Lung (tissue), 12 donors: Measurements from ENCODE around the gene RPL27A. TPM values are rescaled to one million over a fixed set of nuclear protein-coding genes. Genes with fewer than 3 reads are reported as not detected.

Experiments
- ATAC-seq: fragments of 200-7000 bp; cut with Tn5 transposase; one replicate; pipeline ENCODE4 v1.9.1; 2020; ENCODE audit warnings: moderate number of reproducible peaks; ENCODE audit not compliant: insufficient read depth, low FRiP score
- DNase-seq, 3 donors: peaks; one replicate each; pipeline ENCODE4 v3.0.0-alpha.2; 2013 to 2017
- H3K27ac ChIP-seq, 2 donors: one replicate each; pipeline ENCODE4 v1.5.1; 2013; ENCODE audit warnings: mild to moderate bottlenecking in 2 of 2, moderate library complexity in 2 of 2, control low read depth in 1 of 2, inconsistent platforms in 1 of 2, low read depth in 1 of 2, low read length in 1 of 2
- H3K27me3 ChIP-seq, 3 donors: one replicate each; pipeline ENCODE4 v1.5.1; 2013; ENCODE audit warnings: low read length in 2 of 3; ENCODE audit not compliant: control insufficient read depth in 3 of 3, insufficient read depth in 3 of 3
- H3K36me3 ChIP-seq, 4 donors: one replicate each; pipeline ENCODE4 v1.5.1; 2013; ENCODE audit warnings: low read length in 4 of 4, mild to moderate bottlenecking in 1 of 4, moderate library complexity in 1 of 4; ENCODE audit not compliant: control insufficient read depth in 4 of 4, insufficient read depth in 4 of 4
- H3K4me1 ChIP-seq, 5 donors: one replicate each; pipeline ENCODE4 v1.5.1; 2013; ENCODE audit warnings: low read length in 5 of 5, mild to moderate bottlenecking in 2 of 5, moderate library complexity in 1 of 5; ENCODE audit not compliant: control insufficient read depth in 5 of 5, insufficient read depth in 5 of 5
- H3K4me3 ChIP-seq: one replicate; pipeline ENCODE4 v1.5.1; 2013; ENCODE audit warnings: mild to moderate bottlenecking, control low read depth, moderate library complexity
- H3K9ac ChIP-seq, 2 donors: one replicate each; pipeline ENCODE4 v1.5.1; 2013; ENCODE audit warnings: low read length in 2 of 2, control low read depth in 1 of 2; ENCODE audit not compliant: insufficient read depth in 1 of 2
- H3K9me3 ChIP-seq, 4 donors: one replicate each; pipeline ENCODE4 v1.5.1; 2013; ENCODE audit warnings: low read length in 3 of 4, mild to moderate bottlenecking in 1 of 4, moderate library complexity in 1 of 4; ENCODE audit not compliant: control insufficient read depth in 4 of 4, insufficient read depth in 3 of 4
- CTCF ChIP-seq: IDR thresholded peaks from 2 replicates; pipeline ENCODE4 v1.5.1; 2012; ENCODE audit warnings: mild to moderate bottlenecking; ENCODE audit errors: control extremely low read depth, extremely low read depth
- WGBS, 2 donors: extraction: QIAGEN DNeasy Blood & Tissue Kit; methylation state at CpG; one replicate each; pipeline ENCODE4 v1.1.7; 2013; 5-methylcytosine and 5-hydroxymethylcytosine counted together
- polyA plus RNA-seq, 2 donors: library from polyadenylated mRNA; stranded (reverse); fragments of 200-250 nt; gene quantifications; one replicate each; pipeline ENCODE4 v1.2.1, GENCODE V29; 2013
- total RNA-seq, 2 donors: library from RNA; depleted of rRNA in 1 of 2; stranded (reverse); fragments of >200 nt in 1 of 2; gene quantifications; one replicate each; pipeline ENCODE4 v1.2.1, GENCODE V29; 2014 to 2021
- donor health status: control.
- donor health status: control.
- donor health status: Bipolar disorder and iron deficiency.
- donor health status: healthy.
- donor health status: DM: yes; HTN: yes; CAD: no.

Gene RPL27A
- total and polyA plus RNA-seq, 4 donors, result 673 to 4,912 (median 1,413) TPM

GRCh38 chr11:8717876-8718753, 35.5 kb downstream of the RPL27A start:
- peak overlapping the region in 1 of 2 donors; percentile 78 for H3K9ac ChIP-seq
- no peaks in the 10 kb centered on the region for H3K27me3 ChIP-seq
- peaks cover 0 to 25% (median 18%) of the 10 kb centered on the region in 4 donors for H3K36me3 ChIP-seq
- ATAC-seq, result peak; percentile 4
- DNase-seq, result peak; percentile 88 to 92 (median 91)
- H3K9me3 ChIP-seq, result no peaks in the 10 kb centered on the region
- no peak for TF ChIP-seq CTCF
- no peak overlapping the region for H3K4me3 ChIP-seq
- H3K27ac ChIP-seq, result peak overlapping the region; percentile 78 to 81
- H3K4me1 ChIP-seq, result peaks cover 29 to 86% (median 61%) of the 10 kb centered on the region in 5 donors
- WGBS, 2 donors, result 30 to 48% methylated on average over 11 of the region's 11 CpGs

GRCh38 chr11:8719211-8719649, 36.6 kb downstream of the RPL27A start:
- 36 to 54% methylated on average over 4 of the region's 4 CpGs for WGBS, 2 donors
- ATAC-seq (peak; percentile 51), DNase-seq (peak; percentile 64 to 80 (median 77))
- Histone ChIP-seq H3K36me3 (peaks cover 0 to 24% (median 15%) of the 10 kb centered on the region in 4 donors), H3K9me3 (no peaks in the 10 kb centered on the region), H3K4me1 (peaks cover 29 to 87% (median 61%) of the 10 kb centered on the region in 5 donors), H3K9ac (peak overlapping the region in 1 of 2 donors; percentile 67), H3K27ac (peak overlapping the region; percentile 71 to 81), H3K4me3 (no peak overlapping the region), H3K27me3 (no peaks in the 10 kb centered on the region)
- no peak for TF ChIP-seq CTCF

GRCh38 chr11:8719721-8720120, 37.1 kb downstream of the RPL27A start:
- Histone ChIP-seq H3K27me3 (no peaks in the 10 kb centered on the region), H3K36me3 (peaks cover 0 to 19% (median 13%) of the 10 kb centered on the region in 4 donors), H3K27ac (peak overlapping the region; percentile 71 to 81), H3K4me3 (no peak overlapping the region), H3K4me1 (peaks cover 29 to 84% (median 59%) of the 10 kb centered on the region in 5 donors), H3K9ac (peak overlapping the region in 1 of 2 donors; percentile 67), H3K9me3 (no peaks in the 10 kb centered on the region)
- TF ChIP-seq CTCF, result no peak
- WGBS, 2 donors, result 73 to 80% methylated on average over 3 of the region's 3 CpGs
- no peak for ATAC-seq
- peak in 2 of 3 donors; percentile 46 for DNase-seq
